CD4-positive, alpha-beta T cell treated with Interleukin-4 for 1 hour (primary cell): ENCODE measurements around the gene RASA3.
A peak's percentile ranks its signal among the peaks of the same experiment; 100 is the strongest.

ENCODE experiments used
- DNase-seq, 2 donors: peaks; one replicate each; pipeline ENCODE4 v3.0.0-alpha.2; 2020 to 2022

Gene RASA3

DNA sequence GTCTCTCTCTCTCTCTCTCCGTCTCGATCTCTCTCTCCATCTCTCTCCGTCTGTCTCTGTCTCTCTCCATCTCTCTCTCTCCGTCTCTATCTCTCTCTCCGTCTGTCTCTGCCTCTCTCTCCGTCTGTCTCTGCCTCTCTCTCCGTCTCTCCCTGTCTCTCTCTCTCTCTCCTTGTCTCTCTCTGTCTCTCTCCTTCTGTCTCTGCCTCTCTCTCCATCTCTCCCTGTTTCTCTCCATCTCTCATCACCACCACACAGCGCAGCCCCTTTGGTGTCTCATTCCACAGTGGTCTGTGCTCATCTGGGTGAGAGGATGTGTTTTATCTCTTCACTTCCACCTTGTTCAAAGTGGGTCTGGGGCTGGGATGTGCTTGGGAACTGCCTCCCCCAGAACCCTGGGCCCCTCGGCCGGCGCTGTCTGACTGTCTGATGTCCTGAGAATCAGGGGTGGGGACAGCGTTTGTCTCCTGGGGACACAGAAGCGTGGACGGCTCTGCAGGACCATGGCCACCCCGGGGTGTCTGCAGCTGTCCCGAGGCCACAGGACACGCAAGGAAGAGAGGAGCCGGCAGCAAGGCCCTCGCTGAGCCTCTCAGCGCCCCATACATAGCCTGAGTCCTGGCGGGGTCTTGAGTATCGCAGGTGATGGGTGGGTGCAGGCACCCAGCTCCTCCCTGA, 118.3 kb downstream of the RASA3 start:
- no peak for DNase-seq

GRCh38 chr13:114013336-114013735, 119.1 kb downstream of the RASA3 start:
- no peak for DNase-seq

DNA sequence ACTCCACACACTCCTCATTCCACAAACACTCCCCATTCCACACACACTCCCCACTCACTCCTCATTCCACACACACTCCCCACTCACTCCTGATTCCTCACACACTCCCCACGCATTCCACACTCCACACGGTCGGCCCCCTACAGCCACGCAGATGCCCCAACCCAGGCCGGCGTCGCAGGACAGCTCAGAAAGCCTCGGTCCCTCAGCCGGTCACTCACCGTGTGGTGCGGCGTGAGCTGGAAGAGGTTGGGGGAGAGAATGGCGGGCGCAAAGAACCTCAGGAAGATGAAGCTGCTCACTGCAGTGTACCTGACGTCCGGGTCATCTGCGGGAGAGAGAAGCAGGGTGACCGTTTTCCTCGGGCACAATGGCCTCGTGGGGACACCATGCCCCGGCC, 119.5 kb downstream of the RASA3 start:
- no peak for DNase-seq

GRCh38 chr13:114012141-114012540, 120.3 kb downstream of the RASA3 start:
- DNase-seq = no peak

GRCh38 chr13:114011226-114011625, 121.2 kb downstream of the RASA3 start:
- no peak for DNase-seq

DNA sequence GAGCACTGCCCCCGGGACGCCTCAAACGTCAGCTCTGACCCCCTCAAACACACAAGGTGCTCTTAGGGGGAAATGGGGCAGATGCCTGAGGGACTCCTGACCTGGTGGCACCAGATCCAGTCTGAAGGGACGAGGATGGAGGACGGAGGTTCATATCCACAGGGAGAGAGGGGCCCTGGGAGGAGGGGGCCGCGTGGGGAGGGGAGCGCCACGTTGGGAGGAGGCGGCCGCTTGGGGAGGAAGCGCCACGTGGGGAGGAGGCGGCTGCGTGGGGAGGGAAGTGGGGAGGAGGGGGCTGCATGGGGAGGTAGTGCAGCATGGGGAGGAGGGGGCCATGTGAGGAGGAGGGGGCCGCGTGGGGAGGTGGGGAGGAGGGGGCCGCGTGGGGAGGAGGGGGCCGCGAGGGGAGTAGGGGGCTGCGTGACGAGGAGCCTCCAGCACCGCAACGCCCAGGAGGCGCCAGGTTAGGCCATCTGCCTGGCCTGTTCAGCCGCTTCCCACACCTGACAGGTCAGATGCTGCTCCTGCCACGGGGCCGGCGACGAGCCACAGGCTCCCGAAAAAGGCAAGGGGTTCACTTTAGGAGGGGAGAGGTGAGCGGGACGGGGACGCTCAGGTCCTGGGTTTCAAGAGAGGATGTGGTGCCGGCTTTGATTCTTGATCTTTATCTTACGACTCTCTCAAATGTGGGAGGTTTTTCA, 121.9 kb downstream of the RASA3 start:
- peak in 1 of 2 donors; percentile 36 for DNase-seq

DNA sequence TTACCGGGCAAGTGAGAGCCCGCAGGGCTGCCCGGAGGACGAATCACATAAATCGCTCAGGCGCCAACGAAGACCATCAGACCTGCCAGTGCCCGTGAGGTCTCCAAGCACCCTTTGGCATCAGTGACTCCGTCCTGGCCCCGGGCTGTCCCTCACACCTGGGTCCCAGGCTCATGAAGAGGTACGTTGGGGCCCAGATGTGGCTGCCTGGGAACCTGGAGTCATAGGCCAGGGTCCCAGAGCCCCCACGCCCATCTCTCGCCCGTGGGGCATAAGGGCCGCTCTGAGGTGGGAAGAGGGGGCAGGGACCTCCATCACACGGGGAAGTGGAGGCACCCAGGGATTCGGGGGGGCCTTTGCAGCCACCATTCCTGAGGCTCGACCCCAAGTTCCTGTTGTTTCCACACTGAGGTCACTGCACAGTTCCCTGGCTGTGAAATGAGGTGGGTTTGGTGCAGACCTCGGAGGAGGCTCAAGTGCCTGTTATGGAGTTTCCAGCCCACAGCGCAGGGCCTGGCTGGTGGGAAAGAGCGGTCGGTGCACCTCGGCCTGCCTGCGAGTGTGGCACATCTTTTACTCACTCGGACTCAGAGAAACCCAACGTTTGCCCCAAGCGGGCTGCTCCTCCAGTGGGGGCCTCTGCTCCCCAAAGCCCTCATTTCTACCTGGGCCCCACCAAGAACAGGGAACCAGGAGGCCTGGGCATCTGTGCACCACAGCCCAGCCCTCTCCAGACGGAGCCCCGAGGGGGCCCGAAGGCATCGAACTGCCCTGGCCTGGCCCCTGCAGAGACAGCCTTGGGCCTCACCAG, 122.6 kb downstream of the RASA3 start:
- DNase-seq = no peak

GRCh38 chr13:114008964-114009589, 123.3 kb downstream of the RASA3 start:
- DNase-seq = no peak

GRCh38 chr13:114007566-114007965, 124.9 kb downstream of the RASA3 start:
- no peak for DNase-seq

DNA sequence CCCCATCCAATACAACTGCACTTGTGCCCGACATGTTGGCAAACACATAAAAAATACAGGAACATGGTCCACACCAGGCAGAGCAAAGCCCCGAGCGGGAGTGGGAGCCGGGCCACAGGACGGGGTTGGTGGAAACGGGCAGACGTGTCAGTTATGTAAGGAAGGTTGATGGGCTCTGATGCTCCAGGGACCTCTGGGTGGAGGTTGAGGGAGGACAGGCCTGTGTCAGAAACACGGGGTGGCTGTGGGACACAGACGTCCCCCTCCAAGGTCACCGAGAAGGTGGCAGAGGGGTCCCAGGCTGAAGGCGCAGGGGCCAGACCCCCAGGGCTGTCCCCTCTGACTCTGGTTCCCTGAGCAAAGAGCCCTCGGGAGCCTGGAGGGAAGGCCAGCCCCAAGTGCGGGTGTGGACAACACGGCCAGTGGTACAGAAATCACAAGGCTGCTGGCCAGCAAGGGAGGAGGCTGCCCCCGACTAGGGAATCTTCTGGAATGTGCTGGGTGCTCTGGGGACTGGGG, 127.2 kb downstream of the RASA3 start:
- DNase-seq = no peak

- DNase-seq = no peak
Observed at GRCh38 chr13:114004420-114005205, 127.8 kb downstream of the RASA3 start.

DNA sequence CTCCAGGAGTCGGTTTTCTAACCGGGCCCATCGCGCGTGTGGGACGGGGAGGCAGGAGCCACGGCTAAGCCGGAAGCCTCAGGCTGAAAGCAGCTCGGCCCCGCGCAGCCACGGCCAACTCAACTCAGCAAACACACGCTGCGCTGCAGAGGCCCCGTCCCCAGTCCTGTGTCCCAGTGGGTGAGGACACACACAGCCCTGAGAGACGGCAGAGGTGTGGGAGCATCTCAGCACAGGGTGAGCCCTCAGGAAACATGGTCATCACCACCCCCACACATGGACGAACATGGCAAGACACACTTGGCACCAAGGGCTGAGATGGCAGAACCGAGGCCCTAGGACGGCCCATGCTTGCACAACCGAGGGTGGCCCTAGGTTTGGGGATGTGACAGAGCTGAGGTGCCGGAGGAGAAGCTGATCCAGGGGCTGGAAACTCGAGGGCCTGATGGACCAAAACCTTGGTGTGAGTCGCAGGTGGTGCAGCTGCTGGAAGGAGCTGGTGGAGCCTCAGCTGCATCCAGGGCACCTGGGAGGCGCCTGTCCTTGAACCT, 129.6 kb downstream of the RASA3 start:
- no peak for DNase-seq

- DNase-seq = no peak
Observed at GRCh38 chr13:114002009-114002544, 130.3 kb downstream of the RASA3 start.

- DNase-seq = no peak
Observed at GRCh38 chr13:114001331-114002008, 131.0 kb downstream of the RASA3 start.

GRCh38 chr13:114000151-114001040, 132.0 kb downstream of the RASA3 start:
- DNase-seq = no peak

- DNase-seq = no peak
Observed at GRCh38 chr13:113999618-113999910, 132.9 kb downstream of the RASA3 start.

- no peak for DNase-seq
Observed at GRCh38 chr13:113998781-113999617, 133.4 kb downstream of the RASA3 start.

- no peak for DNase-seq
Observed at GRCh38 chr13:113997845-113998751, 134.3 kb downstream of the RASA3 start.
